Stimulated activated CD4-positive, alpha-beta T cell treated with anti-CD3 and anti-CD28 coated beads, Interleukin-2, amount 100 ng/mL, for 24 hours (primary cell): ENCODE measurements around the gene GJB5.

Source experiments
- DNase-seq, 2 donors: peaks; one replicate each; pipeline ENCODE4 v3.0.0-alpha.2; 2020

GJB5 gene

GRCh38 chr1:34796990-34797389, 42.1 kb downstream of the GJB5 start:
- DNase-seq = no peak

GRCh38 chr1:34800214-34800613, 45.4 kb downstream of the GJB5 start:
- peak in 1 of 2 donors; percentile 11 for DNase-seq

DNA sequence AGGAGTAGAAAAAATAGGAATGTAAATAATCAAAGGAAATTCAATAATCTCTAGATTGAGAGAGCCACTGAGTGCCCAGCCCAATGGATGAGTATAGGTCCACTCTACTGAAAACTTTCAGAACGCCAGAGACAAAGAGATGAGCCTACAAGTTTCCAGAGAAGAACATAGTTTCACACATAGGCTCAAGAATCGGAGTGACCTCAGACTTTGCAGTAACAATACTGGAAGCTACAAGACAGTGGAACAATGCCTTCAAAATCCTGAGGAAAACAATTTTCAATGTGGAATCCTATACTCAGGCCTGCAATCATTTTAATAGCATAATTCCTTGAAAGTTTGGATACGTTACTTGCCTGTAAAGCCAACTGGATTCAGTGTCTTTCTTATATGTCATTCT, 48.9 kb downstream of the GJB5 start:
- no peak for DNase-seq

DNA sequence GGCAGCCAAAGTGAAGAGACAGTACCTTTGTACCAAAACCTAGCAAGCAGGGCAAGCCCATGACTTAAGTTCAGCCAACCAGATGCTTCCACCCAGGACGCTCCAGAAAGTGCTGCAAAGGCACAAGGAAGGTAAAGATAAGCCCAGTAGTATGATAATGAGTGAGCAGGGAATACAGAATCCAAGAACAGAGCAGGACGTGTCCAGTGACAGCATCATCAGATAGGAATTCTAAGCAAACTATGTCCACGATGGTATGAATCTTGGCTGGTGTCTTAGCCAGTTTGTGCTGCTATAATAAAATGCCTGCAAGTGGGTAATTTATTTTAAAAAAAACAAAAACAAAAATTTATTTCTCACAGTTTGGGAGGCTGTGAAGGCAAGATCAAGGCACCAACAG, 51.5 kb downstream of the GJB5 start:
- no peak for DNase-seq
